Natural killer cell (primary cell): ENCODE results near the gene ZAR1L. TPM values are rescaled to one million over a fixed set of nuclear protein-coding genes. Genes with fewer than 3 reads are reported as not detected.

ENCODE experiments used
- ATAC-seq, 3 donors: fragments of 150-1000 bp in 2 of 3; fragments of 200-7000 bp in 1 of 3; cut with Tn5 transposase; 1 replicate in 1 of 3; 2 replicates in 2 of 3; pipeline ENCODE4 v1.10.0; 2021; ENCODE audit warnings: mild to moderate bottlenecking in 2 of 3, moderate library complexity in 2 of 3
- DNase-seq, 2 donors: peaks; one replicate each; pipeline versions ENCODE4 v3.0.0 to v3.0.0-alpha.2; 2013 to 2021; ENCODE audit warnings: mixed read lengths in 1 of 2
- H3K27ac ChIP-seq: one replicate; pipeline ENCODE4 v1.5.1; 2013; ENCODE audit warnings: mild to moderate bottlenecking, low read length
- H3K27me3 ChIP-seq: one replicate; pipeline ENCODE4 v1.6.1; 2013; ENCODE audit warnings: low read length; ENCODE audit not compliant: control insufficient read depth, insufficient read depth
- H3K36me3 ChIP-seq: one replicate; pipeline ENCODE4 v1.6.1; 2013; ENCODE audit warnings: low read length; ENCODE audit not compliant: control insufficient read depth, insufficient read depth
- H3K4me1 ChIP-seq: one replicate; pipeline ENCODE4 v1.6.1; 2013; ENCODE audit warnings: low read length; ENCODE audit not compliant: control insufficient read depth, insufficient read depth
- H3K4me3 ChIP-seq: one replicate; pipeline ENCODE4 v1.5.1; 2013; ENCODE audit warnings: low read length
- H3K9me3 ChIP-seq: one replicate; pipeline ENCODE4 v1.6.1; 2013; ENCODE audit warnings: low read length; ENCODE audit not compliant: control insufficient read depth, insufficient read depth
- H3K27ac Mint-ChIP-seq, 2 donors: one replicate each; pipeline ENCODE4 v1.8.0; 2022; ENCODE audit warnings: mild to moderate bottlenecking in 2 of 2, mixed read lengths in 2 of 2, moderate library complexity in 1 of 2
- H3K27me3 Mint-ChIP-seq, 2 donors: one replicate each; pipeline ENCODE4 v1.8.0; 2022; ENCODE audit warnings: low read depth in 2 of 2, mixed read lengths in 2 of 2
- H3K36me3 Mint-ChIP-seq: one replicate; pipeline ENCODE4 v1.8.0; 2022; ENCODE audit warnings: mixed read lengths
- H3K4me1 Mint-ChIP-seq, 2 donors: one replicate each; pipeline ENCODE4 v1.8.0; 2022; ENCODE audit warnings: mixed read lengths in 2 of 2
- H3K4me3 Mint-ChIP-seq: one replicate; pipeline ENCODE4 v1.8.0; 2022; ENCODE audit warnings: mild to moderate bottlenecking, moderate library complexity, mixed read lengths
- H3K9me3 Mint-ChIP-seq, 2 donors: one replicate each; pipeline ENCODE4 v1.8.0; 2022; ENCODE audit warnings: mixed read lengths in 2 of 2
- CTCF ChIP-seq: fragments of 200-600 bp; IDR thresholded peaks from one replicate; pipeline ENCODE4 v1.8.0; 2022; ENCODE audit warnings: antibody characterized with exemption
- WGBS: methylation state at CpG from one replicate; pipeline ENCODE4 v1.1.7; 2013; ENCODE audit warnings: missing lambda C conversion rate; ENCODE audit not compliant: insufficient coverage; 5-methylcytosine and 5-hydroxymethylcytosine counted together
- intact Hi-C: fragments of 100-400 bp; cut with micrococcal nuclease; formaldehyde crosslinking; loops from one replicate; pipeline ENCODE4 v1.14.2; 2022
- total RNA-seq, 4 donors: library from RNA; stranded (reverse); fragments of 120-200 nt in 1 of 4; gene quantifications; one replicate each; pipeline versions ENCODE4 v1.2.3 to v1.2.4, GENCODE V29; 2013 to 2022

Gene ZAR1L
- total RNA-seq, 3 donors from 2014 or later (not counting 1 experiment from before 2014, with no cell fraction given) = 0.23 TPM; not detected in 2

DNA sequence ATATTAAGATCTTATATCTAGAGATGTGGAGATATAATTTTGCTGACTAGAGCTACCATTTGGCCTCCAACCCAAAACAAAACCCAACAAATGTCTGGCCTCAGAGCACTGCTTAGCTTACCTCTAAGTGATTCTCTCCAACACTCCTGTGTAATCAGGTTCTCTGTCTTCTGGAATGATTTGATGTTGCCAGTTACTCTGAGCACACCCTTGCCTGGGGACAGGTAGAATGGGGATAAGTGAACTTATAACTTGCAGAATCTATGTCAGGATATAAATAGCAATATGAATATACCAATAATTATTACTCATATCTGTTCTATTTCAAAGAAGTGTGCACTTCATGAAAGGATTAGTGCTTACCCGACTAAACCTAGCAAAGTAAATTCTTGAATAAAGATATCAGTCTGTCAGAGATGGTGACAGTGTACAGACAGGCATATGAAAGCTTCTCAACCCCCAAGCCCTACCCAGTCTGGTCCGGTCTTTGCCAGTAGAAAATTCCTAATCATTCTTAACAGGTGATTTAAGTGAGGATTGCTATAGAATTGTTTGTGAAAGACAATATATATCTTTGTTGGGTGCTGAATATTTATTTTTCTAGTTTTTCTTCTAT is 33.0 kb downstream of the ZAR1L start:
- no peaks in the 10 kb centered on the region for H3K4me1 ChIP-seq
- H3K9me3 Mint-ChIP-seq = no peaks in the 10 kb centered on the region
- no CpG with 5 or more reads among the region's 2 CpGs for WGBS
- H3K4me3 ChIP-seq = no peak overlapping the region
- no peaks in the 10 kb centered on the region for H3K4me1 Mint-ChIP-seq
- no peak for DNase-seq
- H3K27ac ChIP-seq = no peak overlapping the region
- no peak overlapping the region for H3K4me3 Mint-ChIP-seq
- ATAC-seq = no peak
- no peaks in the 10 kb centered on the region for H3K9me3 ChIP-seq
- no peaks in the 10 kb centered on the region for H3K27me3 ChIP-seq
- H3K36me3 ChIP-seq = peaks cover 2% of the 10 kb centered on the region
- TF ChIP-seq CTCF = no peak
- H3K36me3 Mint-ChIP-seq = peaks cover 6% of the 10 kb centered on the region
- intact Hi-C loops = no loop called here
- H3K27ac Mint-ChIP-seq = no peak overlapping the region
- no peaks in the 10 kb centered on the region for H3K27me3 Mint-ChIP-seq

- Mint-ChIP-seq H3K27ac (no peak overlapping the region), H3K36me3 (peaks cover 6% of the 10 kb centered on the region), H3K27me3 (no peaks in the 10 kb centered on the region), H3K4me3 (no peak overlapping the region), H3K4me1 (no peaks in the 10 kb centered on the region), H3K9me3 (no peaks in the 10 kb centered on the region)
- Histone ChIP-seq H3K4me3 (no peak overlapping the region), H3K4me1 (no peaks in the 10 kb centered on the region), H3K36me3 (peaks cover 2% of the 10 kb centered on the region), H3K9me3 (no peaks in the 10 kb centered on the region), H3K27ac (no peak overlapping the region), H3K27me3 (no peaks in the 10 kb centered on the region)
- TF ChIP-seq CTCF = no peak
- no peak for DNase-seq
- no peak for ATAC-seq
- intact Hi-C loops = no loop called here
- WGBS = 86% methylated on average over 1 of the region's 1 CpG
Measured at GRCh38 chr13:32281096-32281495, 34.1 kb downstream of the ZAR1L start.

GRCh38 chr13:32278426-32278825 is 36.7 kb downstream of the ZAR1L start:
- no peak overlapping the region for H3K27ac ChIP-seq
- Mint-ChIP-seq H3K27me3 (no peaks in the 10 kb centered on the region), H3K36me3 (peaks cover 6% of the 10 kb centered on the region), H3K9me3 (no peaks in the 10 kb centered on the region), H3K4me1 (no peaks in the 10 kb centered on the region), H3K27ac (no peak overlapping the region), H3K4me3 (no peak overlapping the region)
- H3K36me3 ChIP-seq = peaks cover 4% of the 10 kb centered on the region
- TF ChIP-seq CTCF = no peak
- H3K4me3 ChIP-seq = no peak overlapping the region
- H3K4me1 ChIP-seq = no peaks in the 10 kb centered on the region
- H3K9me3 ChIP-seq = no peaks in the 10 kb centered on the region
- ATAC-seq = no peak
- 87% methylated on average over 1 of the region's 3 CpGs for WGBS
- DNase-seq = no peak
- H3K27me3 ChIP-seq = no peaks in the 10 kb centered on the region
- intact Hi-C loops = no loop called here

DNA sequence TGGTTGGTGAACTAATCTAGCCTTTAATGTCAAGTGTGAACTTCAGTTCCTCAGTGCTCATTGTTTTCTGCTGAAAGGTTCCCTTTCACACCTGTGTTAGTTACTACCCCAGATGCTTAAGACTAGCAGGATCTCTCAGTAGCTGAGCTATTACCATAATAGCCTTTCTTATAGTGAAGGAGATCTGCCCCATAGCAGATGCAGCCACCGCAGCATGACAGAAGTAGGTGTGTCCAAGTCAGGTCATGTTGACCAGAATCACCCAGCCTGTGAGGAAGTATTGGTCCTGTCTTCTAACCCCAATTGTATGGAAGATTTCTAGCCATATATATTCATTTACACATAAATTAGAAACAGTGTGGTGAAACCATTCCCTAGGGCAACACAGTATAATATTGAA is 37.3 kb downstream of the ZAR1L start:
- no peak overlapping the region for H3K4me3 ChIP-seq
- Mint-ChIP-seq H3K36me3 (peaks cover 6% of the 10 kb centered on the region), H3K27ac (no peak overlapping the region), H3K4me3 (no peak overlapping the region), H3K9me3 (no peaks in the 10 kb centered on the region), H3K27me3 (no peaks in the 10 kb centered on the region), H3K4me1 (no peaks in the 10 kb centered on the region)
- TF ChIP-seq CTCF = no peak
- H3K27ac ChIP-seq = no peak overlapping the region
- DNase-seq (no peak), ATAC-seq (no peak)
- H3K36me3 ChIP-seq = peaks cover 4% of the 10 kb centered on the region
- WGBS = 100% methylated on average over 1 of the region's 1 CpG
- intact Hi-C loops = no loop called here
- no peaks in the 10 kb centered on the region for H3K4me1 ChIP-seq
- H3K27me3 ChIP-seq = no peaks in the 10 kb centered on the region
- no peaks in the 10 kb centered on the region for H3K9me3 ChIP-seq
